ENCODE measurements around the gene CDT1. TPM values are rescaled to one million over a fixed set of nuclear protein-coding genes. Genes with fewer than 3 reads are reported as not detected.

CDT1 gene
- total RNA-seq, 1 donor from 2014 or later: 79.6 TPM

DNA sequence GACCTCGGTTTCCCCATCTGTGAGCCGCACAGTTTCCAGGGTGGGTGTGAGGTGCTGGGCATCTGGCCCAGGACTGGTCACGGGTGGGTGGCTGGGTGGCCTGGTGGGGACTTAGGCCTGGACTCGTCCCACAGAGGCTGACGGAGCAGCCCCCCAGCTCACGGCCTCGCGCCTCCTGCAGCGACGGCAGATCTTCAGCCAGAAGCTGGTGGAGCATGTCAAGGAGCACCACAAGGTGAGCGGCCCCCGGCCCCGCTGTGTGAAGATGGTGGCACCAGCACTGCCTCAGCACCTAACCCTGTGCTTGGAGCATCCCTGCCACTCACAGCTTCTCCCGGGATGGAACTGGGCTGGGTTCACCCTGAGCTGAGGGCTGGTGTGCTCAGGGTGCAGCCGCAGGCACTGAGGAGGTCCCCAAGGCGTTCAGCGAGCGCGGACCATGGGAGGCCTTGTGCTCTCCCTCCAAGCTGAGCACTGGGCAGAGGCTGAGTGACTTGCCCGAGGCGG is 2.4 kb downstream of the CDT1 start:
- Mint-ChIP-seq H3K4me3 (peak overlapping the region; percentile 38), H3K4me1 (peaks cover 16% of the 10 kb centered on the region), H3K9me3 (no peaks in the 10 kb centered on the region), H3K27ac (ENCODE audit: unreplicated experiment) (no peak overlapping the region), H3K27me3 (ENCODE audit: low read depth) (peaks cover 13% of the 10 kb centered on the region), H3K36me3 (ENCODE audit: low read depth) (no peaks in the 10 kb centered on the region)
- DNase-seq (ENCODE audit: low read depth, low spot score): no peak
- TF ChIP-seq, protein P1, sequence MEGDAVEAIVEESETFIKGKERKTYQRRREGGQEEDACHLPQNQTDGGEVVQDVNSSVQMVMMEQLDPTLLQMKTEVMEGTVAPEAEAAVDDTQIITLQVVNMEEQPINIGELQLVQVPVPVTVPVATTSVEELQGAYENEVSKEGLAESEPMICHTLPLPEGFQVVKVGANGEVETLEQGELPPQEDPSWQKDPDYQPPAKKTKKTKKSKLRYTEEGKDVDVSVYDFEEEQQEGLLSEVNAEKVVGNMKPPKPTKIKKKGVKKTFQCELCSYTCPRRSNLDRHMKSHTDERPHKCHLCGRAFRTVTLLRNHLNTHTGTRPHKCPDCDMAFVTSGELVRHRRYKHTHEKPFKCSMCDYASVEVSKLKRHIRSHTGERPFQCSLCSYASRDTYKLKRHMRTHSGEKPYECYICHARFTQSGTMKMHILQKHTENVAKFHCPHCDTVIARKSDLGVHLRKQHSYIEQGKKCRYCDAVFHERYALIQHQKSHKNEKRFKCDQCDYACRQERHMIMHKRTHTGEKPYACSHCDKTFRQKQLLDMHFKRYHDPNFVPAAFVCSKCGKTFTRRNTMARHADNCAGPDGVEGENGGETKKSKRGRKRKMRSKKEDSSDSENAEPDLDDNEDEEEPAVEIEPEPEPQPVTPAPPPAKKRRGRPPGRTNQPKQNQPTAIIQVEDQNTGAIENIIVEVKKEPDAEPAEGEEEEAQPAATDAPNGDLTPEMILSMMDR (conservative IDR thresholded peaks at IDR 0.05): no peak

DNA sequence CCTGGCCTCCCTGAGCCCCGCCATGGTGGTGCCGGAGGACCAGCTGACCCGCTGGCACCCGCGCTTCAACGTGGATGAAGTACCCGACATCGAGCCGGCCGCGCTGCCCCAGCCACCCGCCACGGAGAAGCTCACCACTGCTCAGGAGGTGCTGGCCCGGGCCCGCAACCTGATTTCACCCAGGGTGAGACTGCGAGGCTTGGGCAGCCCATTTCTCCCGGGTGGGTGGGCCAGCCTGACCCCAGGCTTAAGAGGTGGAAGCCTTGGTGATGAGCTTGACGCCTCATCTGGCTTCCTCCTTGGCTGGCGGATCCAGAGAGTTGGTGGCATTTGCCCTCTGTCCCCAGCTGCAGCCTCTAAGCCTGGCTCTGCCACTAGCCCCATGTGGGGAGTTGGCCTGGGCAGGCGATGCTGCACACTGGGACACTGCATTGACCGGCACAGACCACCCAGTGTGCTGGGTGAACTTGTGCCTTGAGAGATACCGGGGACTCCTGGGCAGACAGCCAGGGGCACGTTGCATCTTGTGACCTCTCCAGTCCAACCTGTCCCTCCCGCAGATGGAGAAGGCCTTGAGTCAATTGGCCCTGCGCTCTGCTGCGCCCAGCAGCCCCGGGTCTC is 3.0 kb downstream of the CDT1 start:
- Mint-ChIP-seq H3K27ac (ENCODE audit: unreplicated experiment) (peak overlapping the region; percentile 35), H3K27me3 (ENCODE audit: low read depth) (peaks cover 14% of the 10 kb centered on the region), H3K4me3 (peak overlapping the region; percentile 38), H3K36me3 (ENCODE audit: low read depth) (no peaks in the 10 kb centered on the region), H3K4me1 (peaks cover 18% of the 10 kb centered on the region), H3K9me3 (no peaks in the 10 kb centered on the region)
- TF ChIP-seq, protein P1 (conservative IDR thresholded peaks at IDR 0.05): no peak
- DNase-seq (ENCODE audit: low read depth, low spot score): no peak

DNA sequence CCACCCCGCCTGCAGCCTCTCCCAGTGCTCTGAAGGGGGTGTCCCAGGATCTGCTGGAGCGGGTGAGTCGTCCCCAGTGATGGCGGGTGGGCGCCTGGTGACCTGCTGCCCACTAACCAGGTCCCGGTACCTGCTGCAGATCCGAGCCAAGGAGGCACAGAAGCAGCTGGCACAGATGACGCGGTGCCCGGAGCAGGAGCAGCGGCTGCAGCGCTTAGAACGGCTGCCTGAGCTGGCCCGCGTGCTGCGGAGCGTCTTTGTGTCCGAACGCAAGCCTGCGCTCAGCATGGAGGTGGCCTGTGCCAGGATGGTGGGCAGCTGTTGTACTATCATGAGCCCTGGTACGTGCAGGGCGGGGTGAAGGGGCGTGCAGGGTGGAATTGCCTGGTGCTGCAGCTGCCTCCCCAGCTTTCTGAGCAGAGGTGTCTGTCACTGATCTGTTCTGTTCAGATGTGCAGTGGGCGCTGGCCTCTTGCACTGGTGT is 3.6 kb downstream of the CDT1 start:
- DNase-seq (ENCODE audit: low read depth, low spot score): no peak
- Mint-ChIP-seq H3K4me3 (peak overlapping the region; percentile 27), H3K4me1 (peaks cover 21% of the 10 kb centered on the region), H3K27ac (ENCODE audit: unreplicated experiment) (no peak overlapping the region), H3K27me3 (ENCODE audit: low read depth) (peaks cover 14% of the 10 kb centered on the region), H3K9me3 (no peaks in the 10 kb centered on the region), H3K36me3 (ENCODE audit: low read depth) (no peaks in the 10 kb centered on the region)
- TF ChIP-seq, protein P1 (conservative IDR thresholded peaks at IDR 0.05): no peak

DNA sequence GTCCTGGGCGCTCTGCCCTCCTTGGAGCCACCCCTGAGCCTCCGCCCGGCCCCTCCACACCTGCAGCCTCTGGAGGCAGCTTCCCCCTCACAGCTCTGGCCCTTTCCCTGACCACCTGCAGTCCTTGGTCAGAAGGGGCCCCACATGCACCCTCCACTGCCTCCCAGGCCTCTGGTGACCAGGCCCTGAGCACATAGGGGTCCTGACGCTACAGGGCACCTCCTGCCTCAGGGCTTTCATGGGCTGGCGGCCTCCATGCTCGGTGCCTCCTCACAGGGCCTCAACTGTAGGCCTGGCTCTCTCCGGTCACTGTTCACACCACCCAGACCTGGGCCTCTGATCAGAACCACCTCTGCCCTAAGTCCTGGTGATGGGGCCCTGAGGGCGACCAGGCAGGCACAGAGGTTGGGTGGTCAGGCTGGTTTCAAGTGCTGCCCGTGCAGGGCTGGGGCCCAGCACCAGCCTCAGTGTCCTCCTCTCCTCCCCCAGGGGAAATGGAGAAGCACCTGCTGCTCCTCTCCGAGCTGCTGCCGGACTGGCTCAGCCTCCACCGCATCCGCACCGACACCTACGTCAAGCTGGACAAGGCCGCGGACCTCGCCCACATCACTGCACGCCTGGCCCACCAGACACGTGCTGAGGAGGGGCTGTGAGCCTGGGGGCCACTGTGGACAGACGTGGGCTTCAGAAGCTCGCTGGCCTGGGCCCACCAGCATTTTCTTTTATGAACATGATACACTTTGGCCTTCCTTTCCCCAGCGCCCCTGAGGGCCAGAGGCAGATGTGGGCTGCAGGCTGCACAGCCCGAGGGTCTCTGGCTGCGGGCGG is 4.3 kb downstream of the CDT1 start:
- Mint-ChIP-seq H3K27me3 (ENCODE audit: low read depth) (peaks cover 12% of the 10 kb centered on the region), H3K9me3 (no peaks in the 10 kb centered on the region), H3K27ac (ENCODE audit: unreplicated experiment) (no peak overlapping the region), H3K4me3 (peak overlapping the region; percentile 90), H3K36me3 (ENCODE audit: low read depth) (no peaks in the 10 kb centered on the region), H3K4me1 (peaks cover 21% of the 10 kb centered on the region)
- TF ChIP-seq, protein P1 (conservative IDR thresholded peaks at IDR 0.05): no peak
- no peak for DNase-seq (ENCODE audit: low read depth, low spot score)

DNA sequence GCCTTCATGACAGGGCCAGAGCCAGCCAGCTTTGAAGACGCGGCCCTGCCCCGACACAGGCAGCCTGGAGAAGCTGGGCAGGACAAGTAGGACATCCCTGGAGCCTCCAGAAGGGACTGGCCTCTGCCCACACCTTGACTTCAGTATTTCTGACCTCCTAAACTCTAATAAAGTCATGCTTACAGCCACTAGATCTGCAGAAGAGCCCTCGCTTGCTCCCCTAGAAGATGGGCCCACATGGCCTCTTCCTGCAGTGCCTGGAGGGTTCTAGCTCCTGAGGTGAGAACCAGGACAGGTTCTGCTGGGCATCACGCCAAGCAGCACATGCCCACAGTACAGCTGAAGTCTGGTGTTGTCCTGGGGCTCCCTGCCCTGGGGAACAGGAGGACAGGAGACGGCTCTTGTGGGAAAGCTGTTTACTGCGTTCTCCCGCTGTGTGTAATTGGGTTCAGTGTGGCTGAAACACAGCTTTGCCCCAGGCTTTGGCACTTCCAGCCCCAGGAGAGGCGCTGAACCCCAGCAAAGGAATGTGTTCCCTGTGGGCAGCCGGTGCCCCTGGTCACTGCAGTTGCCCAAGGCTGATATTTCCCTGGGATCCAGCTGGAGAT is 5.6 kb downstream of the CDT1 start:
- H3K4me1 Mint-ChIP-seq: peaks cover 26% of the 10 kb centered on the region
- H3K9me3 Mint-ChIP-seq: no peaks in the 10 kb centered on the region
- peaks cover 16% of the 10 kb centered on the region for H3K27me3 Mint-ChIP-seq (ENCODE audit: low read depth)
- TF ChIP-seq, protein P1 (conservative IDR thresholded peaks at IDR 0.05): no peak
- no peaks in the 10 kb centered on the region for H3K36me3 Mint-ChIP-seq (ENCODE audit: low read depth)
- no peak for DNase-seq (ENCODE audit: low read depth, low spot score)
- peak overlapping the region; percentile 90 for H3K4me3 Mint-ChIP-seq
- no peak overlapping the region for H3K27ac Mint-ChIP-seq (ENCODE audit: unreplicated experiment)

Data from neural crest cell (in vitro differentiated cells).